ENCODE data around the gene MAP4K3. TPM values are rescaled to one million over a fixed set of nuclear protein-coding genes. Genes with fewer than 3 reads are reported as not detected.
"Not testable (repeated sequence)": the region's sequence is repeated elsewhere in the genome, so short reads cannot be mapped to it uniquely, and the experiment has no call there.

MAP4K3 gene
- total RNA-seq, 1 donor from 2014 or later: 11.0 TPM

DNA sequence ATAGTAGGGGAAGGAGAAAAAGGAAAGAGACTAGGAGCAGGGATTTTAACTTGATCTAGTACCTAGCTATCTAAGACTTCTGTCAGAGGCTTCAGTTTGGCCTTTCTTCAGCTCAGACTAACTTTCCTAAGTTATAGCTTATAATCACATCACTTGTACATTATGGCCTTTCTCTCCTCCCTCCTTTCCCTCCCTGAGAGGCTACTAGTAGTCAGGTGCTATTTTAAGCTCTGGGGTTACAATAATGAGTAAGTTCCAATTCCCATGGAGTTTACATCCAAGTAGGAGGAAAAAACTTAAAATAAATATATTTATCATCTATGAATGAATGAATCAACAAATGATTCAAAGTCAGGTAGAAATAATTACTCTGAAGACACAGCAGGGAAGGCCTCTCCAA, 102.6 kb downstream of the MAP4K3 start:
- TF ChIP-seq, protein P1, sequence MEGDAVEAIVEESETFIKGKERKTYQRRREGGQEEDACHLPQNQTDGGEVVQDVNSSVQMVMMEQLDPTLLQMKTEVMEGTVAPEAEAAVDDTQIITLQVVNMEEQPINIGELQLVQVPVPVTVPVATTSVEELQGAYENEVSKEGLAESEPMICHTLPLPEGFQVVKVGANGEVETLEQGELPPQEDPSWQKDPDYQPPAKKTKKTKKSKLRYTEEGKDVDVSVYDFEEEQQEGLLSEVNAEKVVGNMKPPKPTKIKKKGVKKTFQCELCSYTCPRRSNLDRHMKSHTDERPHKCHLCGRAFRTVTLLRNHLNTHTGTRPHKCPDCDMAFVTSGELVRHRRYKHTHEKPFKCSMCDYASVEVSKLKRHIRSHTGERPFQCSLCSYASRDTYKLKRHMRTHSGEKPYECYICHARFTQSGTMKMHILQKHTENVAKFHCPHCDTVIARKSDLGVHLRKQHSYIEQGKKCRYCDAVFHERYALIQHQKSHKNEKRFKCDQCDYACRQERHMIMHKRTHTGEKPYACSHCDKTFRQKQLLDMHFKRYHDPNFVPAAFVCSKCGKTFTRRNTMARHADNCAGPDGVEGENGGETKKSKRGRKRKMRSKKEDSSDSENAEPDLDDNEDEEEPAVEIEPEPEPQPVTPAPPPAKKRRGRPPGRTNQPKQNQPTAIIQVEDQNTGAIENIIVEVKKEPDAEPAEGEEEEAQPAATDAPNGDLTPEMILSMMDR (IDR thresholded peaks at IDR 0.05): no peak
- DNase-seq: no peak
- ChIA-PET POLR2A (no interaction called here), CTCF (no interaction called here)
- Mint-ChIP-seq H3K36me3 (ENCODE audit: low read depth) (peaks cover 7% of the 10 kb centered on the region), H3K4me1 (no peaks in the 10 kb centered on the region), H3K27me3 (no peaks in the 10 kb centered on the region), H3K9me3 (no peaks in the 10 kb centered on the region), H3K27ac (no peak overlapping the region), H3K4me3 (no peak overlapping the region)
- intact Hi-C loops (cut with micrococcal nuclease): no loop called here
- no peak for ATAC-seq (ENCODE audit: low read depth)

DNA sequence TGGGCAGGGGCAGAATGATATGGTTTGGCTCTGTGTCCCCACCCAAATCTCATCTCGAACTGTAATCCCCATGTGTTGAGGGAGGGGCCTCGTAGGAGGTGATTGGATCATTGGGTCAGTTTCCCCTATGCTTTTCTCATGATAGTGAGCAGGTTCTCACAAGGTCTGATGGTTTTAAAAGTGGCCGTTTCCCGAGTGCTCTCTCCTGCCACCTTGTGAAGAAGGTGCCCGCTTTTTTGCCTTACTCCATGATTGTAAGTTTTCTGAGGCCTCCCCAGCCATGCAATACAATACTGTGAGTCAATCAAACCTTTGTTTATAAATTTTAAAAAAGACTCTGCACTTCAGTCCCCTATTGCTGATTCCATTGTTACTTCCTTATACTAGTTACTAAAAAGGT, 110.4 kb downstream of the MAP4K3 start:
- H3K4me1 Mint-ChIP-seq: no peaks in the 10 kb centered on the region
- intact Hi-C loops (cut with micrococcal nuclease): no loop called here
- POLR2A ChIA-PET: no interaction called here
- H3K27ac Mint-ChIP-seq: no peak overlapping the region
- TF ChIP-seq, protein P1 (IDR thresholded peaks at IDR 0.05): no peak
- H3K9me3 Mint-ChIP-seq: no peaks in the 10 kb centered on the region
- peaks cover 27% of the 10 kb centered on the region for H3K36me3 Mint-ChIP-seq (ENCODE audit: low read depth)
- H3K4me3 Mint-ChIP-seq: no peak overlapping the region
- CTCF ChIA-PET: no interaction called here
- ATAC-seq (ENCODE audit: low read depth) (no peak), DNase-seq (no peak)
- H3K27me3 Mint-ChIP-seq: no peaks in the 10 kb centered on the region

DNA sequence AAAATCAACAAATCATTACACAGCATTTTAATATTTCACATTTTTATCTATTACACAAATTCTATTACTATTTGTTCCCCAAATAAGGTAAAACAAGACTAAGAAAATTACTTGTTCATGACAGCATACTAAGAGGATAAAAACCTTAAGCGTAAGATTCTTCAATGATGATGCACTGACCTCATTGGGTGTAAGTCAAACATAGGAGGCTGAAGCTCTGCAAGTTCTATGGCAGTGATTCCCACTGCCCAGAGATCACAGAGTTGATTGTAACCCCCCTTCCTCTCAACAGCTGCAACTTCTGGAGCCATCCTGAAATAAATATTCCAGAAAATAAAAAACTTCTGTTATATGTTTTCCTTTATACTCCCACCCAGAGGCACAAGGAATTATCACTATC, 111.1 kb downstream of the MAP4K3 start:
- H3K27ac Mint-ChIP-seq: no peak overlapping the region
- H3K27me3 Mint-ChIP-seq: no peaks in the 10 kb centered on the region
- intact Hi-C loops (cut with micrococcal nuclease): no loop called here
- DNase-seq (no peak), ATAC-seq (ENCODE audit: low read depth) (no peak)
- TF ChIP-seq, protein P1 (IDR thresholded peaks at IDR 0.05): no peak
- ChIA-PET POLR2A (interaction anchor here (0.6 kb wide), 1 partner anchor 312 kb away, joined by 3 read pairs; no protein-coding TSS in a partner anchor), CTCF (no interaction called here)
- peaks cover 26% of the 10 kb centered on the region for H3K36me3 Mint-ChIP-seq (ENCODE audit: low read depth)
- no peaks in the 10 kb centered on the region for H3K9me3 Mint-ChIP-seq
- H3K4me3 Mint-ChIP-seq: no peak overlapping the region
- H3K4me1 Mint-ChIP-seq: no peaks in the 10 kb centered on the region

DNA sequence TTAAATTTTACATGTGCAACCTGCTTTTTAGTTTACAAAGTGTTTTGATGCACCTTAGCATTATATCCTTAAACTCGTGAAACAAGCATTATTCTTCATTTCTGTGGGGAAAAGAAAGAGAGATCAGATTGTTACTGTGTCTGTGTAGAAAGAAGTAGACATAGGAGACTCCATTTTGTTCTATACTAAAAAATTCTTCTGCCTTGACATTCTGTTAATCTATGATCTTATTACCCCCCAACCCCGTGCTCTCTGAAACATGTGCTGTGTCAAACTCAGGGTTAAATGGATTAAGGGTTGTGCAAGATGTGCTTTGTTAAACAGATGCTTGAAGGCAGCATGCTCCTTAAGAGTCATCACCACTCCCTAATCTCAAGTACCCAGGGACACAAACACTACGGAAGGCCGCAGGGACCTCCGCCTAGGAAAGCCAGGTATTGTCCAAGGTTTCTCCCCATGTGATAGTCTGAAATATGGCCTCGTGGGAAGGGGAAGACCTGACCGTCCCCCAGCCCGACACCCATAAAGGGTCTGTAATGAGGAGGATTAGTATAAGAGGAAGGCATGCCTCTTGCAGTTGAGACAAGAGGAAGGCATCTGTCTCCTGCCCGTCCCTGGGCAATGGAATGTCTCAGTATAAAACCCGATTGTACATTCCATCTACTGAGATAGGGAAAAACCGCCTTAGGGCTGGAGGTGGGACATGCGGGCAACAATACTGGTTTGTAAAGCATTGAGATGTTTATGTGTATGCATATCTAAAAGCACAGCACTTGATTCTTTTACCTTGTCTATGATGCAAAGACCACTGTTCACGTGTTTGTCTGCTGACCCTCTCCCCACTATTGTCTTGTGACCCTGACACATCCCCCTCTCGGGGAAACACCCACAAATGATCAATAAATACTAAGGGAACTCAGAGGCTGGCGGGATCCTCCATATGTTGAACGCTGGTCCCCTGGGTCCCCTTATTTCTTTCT, 115.7 kb downstream of the MAP4K3 start:
- ATAC-seq (ENCODE audit: low read depth); H3K27ac Mint-ChIP-seq; H3K9me3 Mint-ChIP-seq; intact Hi-C loops (cut with micrococcal nuclease); H3K27me3 Mint-ChIP-seq; POLR2A ChIA-PET; H3K4me3 Mint-ChIP-seq; H3K36me3 Mint-ChIP-seq (ENCODE audit: low read depth); CTCF ChIA-PET; DNase-seq; H3K4me1 Mint-ChIP-seq: not testable (repeated sequence)

DNA sequence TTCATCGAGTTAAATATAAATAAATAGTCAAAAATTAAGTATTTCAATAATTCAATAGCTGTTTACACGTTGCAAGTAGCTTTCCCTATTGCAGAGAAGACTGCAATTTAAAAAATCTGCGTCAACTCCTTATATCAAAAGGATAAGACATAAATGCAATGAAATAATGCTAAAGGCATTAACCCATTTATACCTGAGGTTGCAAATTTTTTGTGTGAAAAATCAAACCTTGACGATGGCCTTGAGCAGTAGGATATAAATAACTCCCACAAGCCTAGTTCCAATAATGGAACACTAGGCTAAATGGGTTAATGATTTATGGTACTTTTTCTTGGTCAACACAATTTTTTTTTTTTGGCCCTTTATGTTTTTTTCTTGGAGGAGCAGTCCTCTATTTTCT, 116.9 kb downstream of the MAP4K3 start:
- TF ChIP-seq, protein P1 (IDR thresholded peaks at IDR 0.05): no peak
- Mint-ChIP-seq H3K27ac (no peak overlapping the region), H3K4me1 (no peaks in the 10 kb centered on the region), H3K36me3 (ENCODE audit: low read depth) (peaks cover 2% of the 10 kb centered on the region), H3K9me3 (no peaks in the 10 kb centered on the region), H3K27me3 (no peaks in the 10 kb centered on the region), H3K4me3 (no peak overlapping the region)
- DNase-seq (no peak), ATAC-seq (ENCODE audit: low read depth) (no peak)
- ChIA-PET CTCF (no interaction called here), POLR2A (no interaction called here)
- intact Hi-C loops (cut with micrococcal nuclease): no loop called here

All from activated B cell treated with CpG ODN at 0.5 μM for 24 hours (primary cell).